GM21367 (cell line): ENCODE measurements around the gene TPSAB1.

Experiments used
- ATAC-seq: cut with Tn5 transposase; IDR thresholded peaks from one replicate; pipeline ENCODE4 v1.9.1; 2021; ENCODE audit not compliant: unreplicated experiment

TPSAB1 gene

DNA sequence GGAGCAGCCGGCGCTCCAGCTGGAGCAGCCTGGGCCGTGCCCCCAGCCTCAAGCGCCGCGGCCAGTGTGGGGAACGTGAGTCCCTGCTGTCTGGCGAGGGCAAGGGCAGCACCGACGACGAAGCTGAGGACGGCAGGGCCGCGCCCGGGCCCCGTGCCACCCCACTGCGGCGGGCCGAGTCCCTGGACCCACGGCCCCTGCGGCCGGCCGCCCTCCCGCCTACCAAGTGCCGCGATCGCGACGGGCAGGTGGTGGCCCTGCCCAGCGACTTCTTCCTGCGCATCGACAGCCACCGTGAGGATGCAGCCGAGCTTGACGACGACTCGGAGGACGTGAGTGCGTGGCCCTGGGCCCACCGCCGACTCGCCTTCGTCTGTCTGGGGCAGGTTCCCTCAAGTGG is 31.4 kb upstream of the TPSAB1 start:
- ATAC-seq, result no peak

- ATAC-seq, result no peak
Observed at GRCh38 chr16:1210461-1210860, 30.0 kb upstream of the TPSAB1 start.

- no peak for ATAC-seq
Observed at GRCh38 chr16:1211451-1212268, 28.8 kb upstream of the TPSAB1 start.

- no peak for ATAC-seq
Observed at GRCh38 chr16:1212616-1213194, 27.8 kb upstream of the TPSAB1 start.

DNA sequence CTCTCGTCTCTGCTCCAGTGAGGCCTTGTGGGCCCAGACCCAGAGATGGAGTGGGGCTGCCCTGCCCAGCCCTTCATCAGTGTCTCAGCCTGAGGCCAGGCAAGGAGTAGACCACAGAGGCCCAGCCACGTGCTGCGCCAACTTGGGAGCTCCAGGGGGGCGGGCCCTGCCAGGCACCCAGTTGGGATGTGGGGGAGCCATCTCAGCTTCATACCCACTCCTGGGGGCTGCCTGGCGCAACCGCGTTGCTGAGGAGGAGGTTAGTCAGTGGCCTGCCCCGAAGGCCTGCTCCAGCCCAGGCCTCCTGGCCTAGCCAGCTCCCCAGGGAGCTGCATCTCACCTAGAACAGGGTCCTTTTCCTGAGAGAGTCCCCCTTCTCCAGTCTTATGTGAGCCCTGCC is 27.3 kb upstream of the TPSAB1 start:
- ATAC-seq, result no peak

- no peak for ATAC-seq
Observed at GRCh38 chr16:1213796-1214372, 26.6 kb upstream of the TPSAB1 start.

DNA sequence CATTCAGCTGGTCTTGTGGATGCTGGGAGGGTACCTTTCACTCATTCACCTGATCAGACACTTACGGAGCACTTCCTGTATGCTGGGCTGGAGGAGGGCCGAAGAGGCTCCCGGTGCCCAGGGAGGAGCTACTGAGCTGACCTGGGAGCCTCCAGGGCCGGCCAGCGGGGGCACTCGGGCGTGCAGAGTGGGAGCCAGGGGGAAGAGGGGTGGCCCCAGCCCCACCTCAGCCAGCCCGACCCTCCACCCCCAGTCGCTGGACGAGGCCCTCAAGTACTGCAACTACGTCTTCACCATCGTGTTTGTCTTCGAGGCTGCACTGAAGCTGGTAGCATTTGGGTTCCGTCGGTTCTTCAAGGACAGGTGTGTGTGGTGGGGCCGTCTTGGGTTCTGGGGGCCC is 25.8 kb upstream of the TPSAB1 start:
- ATAC-seq, result no peak

DNA sequence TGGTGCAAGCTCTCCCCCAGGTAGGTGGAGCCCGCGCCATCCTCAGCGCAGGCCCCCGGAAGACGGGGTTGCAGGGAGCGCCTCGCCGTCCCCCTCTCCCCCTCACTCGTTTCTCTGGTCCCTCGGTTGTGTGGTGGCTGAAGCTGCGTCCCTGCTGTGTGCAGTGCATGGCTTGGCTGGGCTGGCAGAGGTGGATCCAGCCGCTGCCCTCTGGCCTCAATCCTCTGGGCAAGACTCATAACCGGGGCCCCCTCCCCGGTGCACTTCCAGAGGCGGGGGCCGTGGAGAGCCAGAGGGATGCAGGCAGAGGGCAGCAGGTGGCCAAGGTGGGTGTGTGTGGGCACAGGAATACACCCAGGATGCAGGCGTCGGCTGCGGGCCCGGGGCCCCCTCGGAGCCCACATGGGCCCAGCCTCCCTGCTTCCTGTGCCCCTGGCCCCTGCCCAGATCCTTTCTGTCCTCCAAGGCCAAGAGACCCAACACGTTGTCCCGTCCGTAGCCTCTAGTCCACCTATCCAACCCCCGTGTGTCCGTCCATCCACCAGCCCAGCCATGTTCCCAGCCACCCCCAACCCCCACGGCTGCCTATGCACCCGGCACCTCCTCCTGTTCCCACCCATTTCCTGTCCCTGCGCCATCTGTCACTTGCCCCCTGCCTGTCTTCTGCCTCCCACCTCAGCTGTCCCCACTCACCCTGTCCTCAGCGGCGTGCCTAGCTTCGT is 24.8 kb upstream of the TPSAB1 start:
- no peak for ATAC-seq

GRCh38 chr16:1216296-1216619 is 24.2 kb upstream of the TPSAB1 start:
- no peak for ATAC-seq

DNA sequence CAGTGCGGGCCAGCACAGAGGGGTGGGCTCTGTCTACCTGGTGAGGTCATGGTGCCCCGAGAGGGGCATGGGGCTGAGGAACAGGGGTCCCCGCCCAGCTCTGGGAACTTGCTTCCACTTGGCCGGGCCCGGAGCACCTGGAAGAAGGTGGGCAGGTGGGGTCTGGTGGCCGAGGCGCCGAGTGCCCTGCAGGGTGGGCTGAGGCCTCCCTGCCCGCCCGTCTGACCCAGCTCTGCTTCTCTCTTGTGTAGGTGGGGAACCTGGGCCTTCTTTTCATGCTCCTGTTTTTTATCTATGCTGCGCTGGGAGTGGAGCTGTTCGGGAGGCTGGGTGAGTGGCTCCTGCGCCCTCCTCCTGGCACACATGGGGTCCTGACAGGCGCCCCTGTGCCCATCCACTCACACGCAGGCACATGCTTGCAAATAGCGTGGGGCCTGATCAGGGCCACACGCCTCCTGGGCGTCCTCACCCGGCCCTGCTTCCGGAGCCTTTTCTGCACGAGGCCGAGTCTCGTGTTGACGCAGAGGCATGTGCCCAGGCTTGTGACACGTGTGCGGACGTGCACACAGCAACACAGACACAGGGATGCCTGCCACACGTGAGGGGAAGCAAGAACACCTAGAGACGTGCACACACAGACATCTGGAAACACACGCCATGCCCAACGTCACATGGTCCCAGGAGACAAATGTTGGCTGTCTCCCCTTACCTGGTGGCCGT is 23.7 kb upstream of the TPSAB1 start:
- ATAC-seq, result no peak

DNA sequence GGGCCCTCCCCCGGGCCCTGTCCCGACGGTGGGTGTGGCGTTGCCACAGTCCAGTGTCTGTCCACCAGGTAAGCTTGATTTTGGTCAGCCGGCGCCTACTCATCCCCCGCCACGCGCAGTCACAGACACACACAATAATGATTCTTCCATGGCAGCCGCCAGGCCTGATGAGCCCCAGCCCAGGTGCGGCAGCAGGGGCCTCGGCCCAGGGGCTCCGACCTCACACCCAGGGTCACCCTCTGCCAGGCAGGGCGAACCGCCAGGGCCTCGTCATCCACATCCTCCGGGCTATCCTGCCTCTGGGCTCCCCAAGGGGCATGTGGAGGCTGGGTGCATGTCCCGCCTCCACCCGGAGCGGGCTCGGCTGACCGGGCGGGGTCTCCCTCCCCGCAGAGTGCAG is 23.0 kb upstream of the TPSAB1 start:
- no peak for ATAC-seq

- ATAC-seq, result no peak
Observed at GRCh38 chr16:1218061-1218929, 22.2 kb upstream of the TPSAB1 start.

GRCh38 chr16:1218930-1219611 is 21.4 kb upstream of the TPSAB1 start:
- no peak for ATAC-seq

DNA sequence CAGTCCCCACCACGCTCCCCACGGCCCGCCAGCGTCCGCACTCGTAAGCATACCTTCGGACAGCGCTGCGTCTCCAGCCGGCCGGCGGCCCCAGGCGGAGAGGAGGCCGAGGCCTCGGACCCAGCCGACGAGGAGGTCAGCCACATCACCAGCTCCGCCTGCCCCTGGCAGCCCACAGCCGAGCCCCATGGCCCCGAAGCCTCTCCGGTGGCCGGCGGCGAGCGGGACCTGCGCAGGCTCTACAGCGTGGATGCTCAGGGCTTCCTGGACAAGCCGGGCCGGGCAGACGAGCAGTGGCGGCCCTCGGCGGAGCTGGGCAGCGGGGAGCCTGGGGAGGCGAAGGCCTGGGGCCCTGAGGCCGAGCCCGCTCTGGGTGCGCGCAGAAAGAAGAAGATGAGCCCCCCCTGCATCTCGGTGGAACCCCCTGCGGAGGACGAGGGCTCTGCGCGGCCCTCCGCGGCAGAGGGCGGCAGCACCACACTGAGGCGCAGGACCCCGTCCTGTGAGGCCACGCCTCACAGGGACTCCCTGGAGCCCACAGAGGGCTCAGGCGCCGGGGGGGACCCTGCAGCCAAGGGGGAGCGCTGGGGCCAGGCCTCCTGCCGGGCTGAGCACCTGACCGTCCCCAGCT is 20.3 kb upstream of the TPSAB1 start:
- ATAC-seq, result no peak

GRCh38 chr16:1220841-1221627 is 19.5 kb upstream of the TPSAB1 start:
- ATAC-seq, result no peak

GRCh38 chr16:1221628-1222552 is 18.6 kb upstream of the TPSAB1 start:
- ATAC-seq, result no peak

GRCh38 chr16:1222553-1223354 is 17.8 kb upstream of the TPSAB1 start:
- no peak for ATAC-seq
